C4-2B (cell line): ENCODE results near the gene ALDH1L1.

Experiments
- ZFX ChIP-seq: fragments of 450-650 bp; IDR thresholded peaks from 2 replicates; pipeline ENCODE4 v1.6.1; 2017
- TF ChIP-seq, protein P1 (sequence below): fragments of 450-650 bp; conservative IDR thresholded peaks from 2 replicates; pipeline ENCODE4 v1.5.1; 2017; ENCODE audit warnings: mild to moderate bottlenecking

DNA sequence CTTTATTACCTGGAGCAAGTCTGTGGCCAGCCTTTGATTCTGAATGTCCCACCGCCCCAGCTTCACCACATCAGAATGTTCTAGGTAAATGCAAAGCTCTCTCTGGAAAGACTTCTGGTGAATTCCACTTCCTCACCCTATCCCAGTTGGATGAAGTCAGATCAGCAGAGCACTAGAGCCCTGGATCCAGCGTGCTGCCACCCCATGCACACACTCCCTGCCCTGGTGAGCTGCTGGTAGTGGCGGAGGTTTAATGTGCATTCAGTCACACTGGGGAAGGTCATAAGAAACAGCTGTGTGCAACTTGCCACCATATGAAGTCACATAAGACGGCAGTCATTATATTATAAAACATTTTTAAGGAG lies 80.1 kb downstream of the ALDH1L1 start:
- TF ChIP-seq, protein P1, sequence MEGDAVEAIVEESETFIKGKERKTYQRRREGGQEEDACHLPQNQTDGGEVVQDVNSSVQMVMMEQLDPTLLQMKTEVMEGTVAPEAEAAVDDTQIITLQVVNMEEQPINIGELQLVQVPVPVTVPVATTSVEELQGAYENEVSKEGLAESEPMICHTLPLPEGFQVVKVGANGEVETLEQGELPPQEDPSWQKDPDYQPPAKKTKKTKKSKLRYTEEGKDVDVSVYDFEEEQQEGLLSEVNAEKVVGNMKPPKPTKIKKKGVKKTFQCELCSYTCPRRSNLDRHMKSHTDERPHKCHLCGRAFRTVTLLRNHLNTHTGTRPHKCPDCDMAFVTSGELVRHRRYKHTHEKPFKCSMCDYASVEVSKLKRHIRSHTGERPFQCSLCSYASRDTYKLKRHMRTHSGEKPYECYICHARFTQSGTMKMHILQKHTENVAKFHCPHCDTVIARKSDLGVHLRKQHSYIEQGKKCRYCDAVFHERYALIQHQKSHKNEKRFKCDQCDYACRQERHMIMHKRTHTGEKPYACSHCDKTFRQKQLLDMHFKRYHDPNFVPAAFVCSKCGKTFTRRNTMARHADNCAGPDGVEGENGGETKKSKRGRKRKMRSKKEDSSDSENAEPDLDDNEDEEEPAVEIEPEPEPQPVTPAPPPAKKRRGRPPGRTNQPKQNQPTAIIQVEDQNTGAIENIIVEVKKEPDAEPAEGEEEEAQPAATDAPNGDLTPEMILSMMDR = no peak
- no peak for TF ChIP-seq ZFX
